ENCODE data around the gene SLC25A22. TPM values are rescaled to one million over a fixed set of nuclear protein-coding genes. Genes with fewer than 3 reads are reported as not detected.

Gene SLC25A22
- polyA plus RNA-seq, 1 donor (not counting 4 experiments of a cell fraction or from before 2014, with no cell fraction given): 13.5 TPM

DNA sequence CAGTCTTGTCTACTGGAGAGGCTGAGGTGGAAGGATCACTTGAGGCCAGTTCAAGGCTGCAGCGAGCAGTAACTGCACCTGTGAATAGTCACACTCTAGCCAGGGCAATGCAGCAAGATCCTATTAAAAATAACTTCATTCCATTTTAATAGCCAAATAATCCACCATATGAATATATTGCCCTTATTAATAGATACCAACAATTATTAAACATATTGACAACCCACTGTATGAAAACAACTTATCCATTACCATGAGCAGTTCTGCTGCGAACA is 31.2 kb downstream of the SLC25A22 start:
- Histone ChIP-seq H2AFZ (ENCODE audit: control insufficient read depth, low read length) (no peak overlapping the region), H3K4me1 (ENCODE audit: control insufficient read depth, extremely low read depth, insufficient read depth, low read length) (peaks cover 19% of the 10 kb centered on the region), H3K27ac (ENCODE audit: control insufficient read depth, insufficient read depth, low read length) (no peak overlapping the region), H3K9me1 (ENCODE audit: control insufficient read depth, extremely low read depth, insufficient read depth, low read length) (peaks cover 3% of the 10 kb centered on the region), H3K4me2 (ENCODE audit: control insufficient read depth, extremely low read depth, insufficient read depth, low read depth, low read length) (no peak overlapping the region), H3K4me3 (ENCODE audit: control insufficient read depth in 2 of 3, extremely low read depth in 1 of 3, insufficient read depth in 2 of 3, low read depth in 1 of 3, low read length in 3 of 3) (no peak overlapping the region), H3K36me3 (ENCODE audit: control insufficient read depth in 2 of 2, extremely low read depth in 1 of 2, insufficient read depth in 2 of 2, low read length in 2 of 2) (peaks cover 44 to 53% of the 10 kb centered on the region in 2 experiments), H3K27me3 (ENCODE audit: control insufficient read depth, extremely low read depth, insufficient read depth, low read length) (no peaks in the 10 kb centered on the region), H3K79me2 (ENCODE audit: control insufficient read depth, insufficient read depth, low read length) (peaks cover 15% of the 10 kb centered on the region), H3K9me3 (ENCODE audit: control insufficient read depth, low read depth, low read length) (no peaks in the 10 kb centered on the region), H4K20me1 (ENCODE audit: control insufficient read depth, extremely low read depth, insufficient read depth, low read length) (peaks cover 15% of the 10 kb centered on the region), H3K9ac (ENCODE audit: control insufficient read depth, extremely low read depth, insufficient read depth, low read length) (no peak overlapping the region)
- DNase-seq (ENCODE audit: low read depth, low spot score) (no peak), FAIRE-seq (no peak)
- dilution Hi-C loops (cut with MboI; ENCODE audit: extremely low pct_ligation_motif_present, low sequenced_read_pairs): no loop called here
- TF ChIP-seq EZH2 (IDR thresholded peaks at IDR 0.05; ENCODE audit: low read length): no peak
- TF ChIP-seq, protein P1, sequence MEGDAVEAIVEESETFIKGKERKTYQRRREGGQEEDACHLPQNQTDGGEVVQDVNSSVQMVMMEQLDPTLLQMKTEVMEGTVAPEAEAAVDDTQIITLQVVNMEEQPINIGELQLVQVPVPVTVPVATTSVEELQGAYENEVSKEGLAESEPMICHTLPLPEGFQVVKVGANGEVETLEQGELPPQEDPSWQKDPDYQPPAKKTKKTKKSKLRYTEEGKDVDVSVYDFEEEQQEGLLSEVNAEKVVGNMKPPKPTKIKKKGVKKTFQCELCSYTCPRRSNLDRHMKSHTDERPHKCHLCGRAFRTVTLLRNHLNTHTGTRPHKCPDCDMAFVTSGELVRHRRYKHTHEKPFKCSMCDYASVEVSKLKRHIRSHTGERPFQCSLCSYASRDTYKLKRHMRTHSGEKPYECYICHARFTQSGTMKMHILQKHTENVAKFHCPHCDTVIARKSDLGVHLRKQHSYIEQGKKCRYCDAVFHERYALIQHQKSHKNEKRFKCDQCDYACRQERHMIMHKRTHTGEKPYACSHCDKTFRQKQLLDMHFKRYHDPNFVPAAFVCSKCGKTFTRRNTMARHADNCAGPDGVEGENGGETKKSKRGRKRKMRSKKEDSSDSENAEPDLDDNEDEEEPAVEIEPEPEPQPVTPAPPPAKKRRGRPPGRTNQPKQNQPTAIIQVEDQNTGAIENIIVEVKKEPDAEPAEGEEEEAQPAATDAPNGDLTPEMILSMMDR (optimal IDR thresholded peaks at IDR 0.05 in 1 of 3, IDR thresholded peaks at IDR 0.05 in 1 of 3, conservative IDR thresholded peaks at IDR 0.05 in 1 of 3; ENCODE audit: extremely low read depth in 1 of 3, insufficient read depth in 2 of 3, low read length in 3 of 3): no peak

DNA sequence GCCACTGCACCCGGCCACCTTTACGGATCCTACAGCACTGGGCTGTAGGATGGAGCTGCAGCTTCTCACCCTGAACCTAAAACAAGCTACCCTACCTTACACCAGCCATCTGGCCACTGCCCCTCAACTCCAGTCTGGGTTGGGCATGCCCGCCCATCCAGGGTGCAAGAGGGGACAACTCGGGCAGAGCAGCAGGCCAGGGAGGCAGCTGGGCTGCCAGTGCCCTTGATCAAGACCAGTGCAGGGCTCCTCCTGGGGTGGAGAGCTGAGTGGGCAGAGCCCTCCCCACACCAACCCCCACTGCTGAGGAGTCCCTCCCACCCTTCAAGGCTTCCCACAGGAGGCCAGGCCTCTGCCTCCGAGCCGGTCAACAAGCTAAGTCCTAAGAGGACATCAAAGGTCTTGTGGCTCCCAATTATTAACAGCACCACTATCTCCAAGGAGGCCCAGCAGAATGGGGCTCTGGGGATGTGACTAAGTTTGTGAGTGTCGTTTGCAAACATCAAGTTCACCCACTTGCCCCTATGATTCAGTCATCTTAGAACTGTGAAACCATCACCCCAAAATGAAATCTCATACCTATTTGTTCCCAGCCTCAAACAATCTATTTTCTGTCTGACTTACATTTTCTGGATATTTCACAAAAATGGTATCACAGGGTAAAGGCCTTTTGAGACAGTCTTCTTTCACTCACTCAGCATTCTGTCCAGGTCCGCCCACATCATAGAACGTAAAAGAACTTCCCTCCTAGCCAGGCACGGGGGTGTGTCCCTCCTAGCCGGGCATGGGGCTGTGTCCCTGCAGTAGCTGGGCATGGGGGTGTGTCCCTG is 31.8 kb downstream of the SLC25A22 start:
- Histone ChIP-seq H3K4me2 (ENCODE audit: control insufficient read depth, extremely low read depth, insufficient read depth, low read depth, low read length) (no peak overlapping the region), H3K36me3 (ENCODE audit: control insufficient read depth in 2 of 2, extremely low read depth in 1 of 2, insufficient read depth in 2 of 2, low read length in 2 of 2) (peaks cover 43 to 49% of the 10 kb centered on the region in 2 experiments), H3K4me1 (ENCODE audit: control insufficient read depth, extremely low read depth, insufficient read depth, low read length) (peaks cover 19% of the 10 kb centered on the region), H3K9me1 (ENCODE audit: control insufficient read depth, extremely low read depth, insufficient read depth, low read length) (peaks cover 3% of the 10 kb centered on the region), H3K4me3 (ENCODE audit: control insufficient read depth in 2 of 3, extremely low read depth in 1 of 3, insufficient read depth in 2 of 3, low read depth in 1 of 3, low read length in 3 of 3) (no peak overlapping the region), H3K27me3 (ENCODE audit: control insufficient read depth, extremely low read depth, insufficient read depth, low read length) (no peaks in the 10 kb centered on the region), H3K27ac (ENCODE audit: control insufficient read depth, insufficient read depth, low read length) (no peak overlapping the region), H2AFZ (ENCODE audit: control insufficient read depth, low read length) (no peak overlapping the region), H3K9ac (ENCODE audit: control insufficient read depth, extremely low read depth, insufficient read depth, low read length) (no peak overlapping the region), H3K79me2 (ENCODE audit: control insufficient read depth, insufficient read depth, low read length) (peaks cover 10% of the 10 kb centered on the region), H3K9me3 (ENCODE audit: control insufficient read depth, low read depth, low read length) (no peaks in the 10 kb centered on the region), H4K20me1 (ENCODE audit: control insufficient read depth, extremely low read depth, insufficient read depth, low read length) (peaks cover 15% of the 10 kb centered on the region)
- dilution Hi-C loops (cut with MboI; ENCODE audit: extremely low pct_ligation_motif_present, low sequenced_read_pairs): no loop called here
- no peak for FAIRE-seq
- TF ChIP-seq, protein P1 (optimal IDR thresholded peaks at IDR 0.05 in 1 of 3, IDR thresholded peaks at IDR 0.05 in 1 of 3, conservative IDR thresholded peaks at IDR 0.05 in 1 of 3; ENCODE audit: extremely low read depth in 1 of 3, insufficient read depth in 2 of 3, low read length in 3 of 3): no peak
- no peak for TF ChIP-seq EZH2 (IDR thresholded peaks at IDR 0.05; ENCODE audit: low read length)
- no peak for DNase-seq (ENCODE audit: low read depth, low spot score)
